ENCODE measurements around the gene GAL3ST1.
"Not testable (repeated sequence)": the region's sequence is repeated elsewhere in the genome, so short reads cannot be mapped to it uniquely, and the experiment has no call there.

The GAL3ST1 gene

GRCh38 chr22:30574095-30574981 lies at the start of gene GAL3ST1:
Gene GAL3ST1 (minus strand): TSS chr22:30574665. CDS start chr22:30557392, 17,273 bp downstream.
- no peak for DNase-seq

- DNase-seq, result not testable (repeated sequence)
These were observed 45.4 kb upstream of the GAL3ST1 start for GRCh38 chr22:30619909-30620308.

- no peak for DNase-seq
These were observed 43.4 kb upstream of the GAL3ST1 start for GRCh38 chr22:30617819-30618218.

GRCh38 chr22:30615543-30615954 lies 41.1 kb upstream of the GAL3ST1 start:
- no peak for DNase-seq

- no peak for DNase-seq
These were observed 40.4 kb upstream of the GAL3ST1 start for GRCh38 chr22:30614879-30615278.

- no peak for DNase-seq
These were observed 39.8 kb upstream of the GAL3ST1 start for GRCh38 chr22:30614268-30614667.

- DNase-seq, result no peak
These were observed 38.3 kb upstream of the GAL3ST1 start for GRCh38 chr22:30612789-30613188.

- no peak for DNase-seq
These were observed 36.7 kb upstream of the GAL3ST1 start for GRCh38 chr22:30611197-30611596.

- DNase-seq, result no peak
These were observed 35.8 kb upstream of the GAL3ST1 start for GRCh38 chr22:30610299-30610698.

- no peak for DNase-seq
These were observed 35.1 kb upstream of the GAL3ST1 start for GRCh38 chr22:30609260-30610185.

- no peak for DNase-seq
These were observed 33.5 kb upstream of the GAL3ST1 start for GRCh38 chr22:30607939-30608338.

- no peak for DNase-seq
These were observed 33.0 kb upstream of the GAL3ST1 start for GRCh38 chr22:30607300-30607930.

GRCh38 chr22:30606455-30607299 lies 32.2 kb upstream of the GAL3ST1 start, which contains the start of gene TCN2:
Gene TCN2 (plus strand): TSS chr22:30607174. CDS start chr22:30607332, 158 bp downstream.
- DNase-seq, result peak; percentile 14 to 17

- peak; percentile 14 to 34 for DNase-seq
These were observed 31.1 kb upstream of the GAL3ST1 start for GRCh38 chr22:30605449-30606110.

GRCh38 chr22:30604723-30605122 lies 30.3 kb upstream of the GAL3ST1 start:
- no peak for DNase-seq

GRCh38 chr22:30603801-30604200 lies 29.3 kb upstream of the GAL3ST1 start:
- no peak for DNase-seq

- peak in 1 of 2 donors; percentile 13 for DNase-seq
These were observed 27.6 kb upstream of the GAL3ST1 start for GRCh38 chr22:30602049-30602448.

GRCh38 chr22:30601464-30601863 lies 27.0 kb upstream of the GAL3ST1 start:
- no peak for DNase-seq

- DNase-seq, result no peak
These were observed 26.5 kb upstream of the GAL3ST1 start for GRCh38 chr22:30600921-30601320.

GRCh38 chr22:30598986-30599385 lies 24.5 kb upstream of the GAL3ST1 start:
- DNase-seq, result no peak

- no peak for DNase-seq
These were observed 22.4 kb upstream of the GAL3ST1 start for GRCh38 chr22:30596886-30597285.

Measured in activated CD4-positive, alpha-beta T cell treated with anti-CD3 and anti-CD28 coated beads for 4 hours (primary cell).